GM12801 (cell line): ENCODE measurements around the gene SNX5.

Source experiments
- TF ChIP-seq, protein P1 (sequence below): IDR thresholded peaks from one replicate; pipeline ENCODE4 v1.5.1; 2011; ENCODE audit warnings: control low read depth; ENCODE audit not compliant: insufficient read length; ENCODE audit errors: extremely low read depth

SNX5 gene

DNA sequence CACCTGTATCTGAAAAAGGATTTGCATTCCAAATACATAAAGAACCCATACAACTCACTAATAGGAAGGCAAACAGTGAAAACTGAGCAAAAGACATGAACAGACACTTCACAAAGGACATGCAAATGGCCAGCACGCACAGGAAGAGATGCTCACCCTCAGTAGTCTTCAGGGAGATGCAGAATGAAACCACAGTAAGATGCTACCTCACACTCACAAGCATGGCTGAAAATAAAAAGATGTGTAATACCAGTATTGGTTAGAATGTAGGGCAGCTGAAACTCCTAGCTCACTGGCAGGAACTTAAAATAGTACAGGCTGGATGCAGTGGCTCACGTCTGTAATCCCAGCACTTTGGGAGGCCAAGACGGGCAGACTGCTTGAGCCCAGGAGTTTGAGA is 64.6 kb downstream of the SNX5 start:
- TF ChIP-seq, protein P1, sequence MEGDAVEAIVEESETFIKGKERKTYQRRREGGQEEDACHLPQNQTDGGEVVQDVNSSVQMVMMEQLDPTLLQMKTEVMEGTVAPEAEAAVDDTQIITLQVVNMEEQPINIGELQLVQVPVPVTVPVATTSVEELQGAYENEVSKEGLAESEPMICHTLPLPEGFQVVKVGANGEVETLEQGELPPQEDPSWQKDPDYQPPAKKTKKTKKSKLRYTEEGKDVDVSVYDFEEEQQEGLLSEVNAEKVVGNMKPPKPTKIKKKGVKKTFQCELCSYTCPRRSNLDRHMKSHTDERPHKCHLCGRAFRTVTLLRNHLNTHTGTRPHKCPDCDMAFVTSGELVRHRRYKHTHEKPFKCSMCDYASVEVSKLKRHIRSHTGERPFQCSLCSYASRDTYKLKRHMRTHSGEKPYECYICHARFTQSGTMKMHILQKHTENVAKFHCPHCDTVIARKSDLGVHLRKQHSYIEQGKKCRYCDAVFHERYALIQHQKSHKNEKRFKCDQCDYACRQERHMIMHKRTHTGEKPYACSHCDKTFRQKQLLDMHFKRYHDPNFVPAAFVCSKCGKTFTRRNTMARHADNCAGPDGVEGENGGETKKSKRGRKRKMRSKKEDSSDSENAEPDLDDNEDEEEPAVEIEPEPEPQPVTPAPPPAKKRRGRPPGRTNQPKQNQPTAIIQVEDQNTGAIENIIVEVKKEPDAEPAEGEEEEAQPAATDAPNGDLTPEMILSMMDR, result no peak

DNA sequence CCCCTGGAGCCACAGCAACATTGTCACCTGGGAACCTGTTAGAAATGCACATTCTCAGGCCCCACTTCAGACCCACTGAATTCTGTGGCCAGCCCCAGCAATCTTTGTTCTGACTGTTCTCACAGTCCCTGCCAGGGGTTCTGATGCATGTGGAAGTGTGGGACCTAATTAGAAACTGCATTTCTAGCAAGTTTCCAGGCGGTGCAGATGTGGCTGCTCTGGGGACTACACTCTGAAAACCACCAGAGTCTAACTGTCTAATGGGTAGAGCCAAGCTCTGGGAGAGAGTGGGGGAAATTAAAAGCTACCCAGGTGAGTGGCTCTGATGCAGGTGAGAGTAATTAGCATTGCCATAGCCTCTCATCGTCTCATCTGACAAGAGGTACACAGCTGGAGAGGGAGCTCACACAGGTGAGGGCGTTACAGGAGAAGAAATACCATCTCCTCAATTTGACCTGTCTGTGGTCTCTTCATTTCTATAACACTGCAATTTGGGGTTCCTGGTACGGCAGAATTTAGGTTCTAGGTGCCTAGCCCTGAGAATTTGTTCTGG is 66.0 kb downstream of the SNX5 start:
- TF ChIP-seq, protein P1, result no peak

DNA sequence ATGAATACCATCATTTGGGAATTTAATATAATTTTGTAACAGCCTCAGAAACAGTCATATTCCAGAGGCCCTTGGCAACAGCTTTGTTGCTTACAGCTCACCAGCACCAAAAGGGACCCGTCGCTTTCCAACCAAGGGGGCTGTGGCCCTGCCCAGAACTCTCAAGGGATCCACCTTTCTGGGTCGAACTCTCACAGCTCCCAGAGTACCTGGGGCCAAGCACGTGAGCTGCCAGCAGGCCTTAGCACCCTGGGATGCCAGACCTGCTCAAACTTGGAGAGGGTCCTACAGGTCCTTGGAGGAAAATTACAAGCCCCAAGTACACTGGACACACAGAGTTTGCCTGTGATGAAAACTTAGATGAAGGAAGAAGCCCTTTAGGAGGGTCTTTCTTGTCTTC is 66.6 kb downstream of the SNX5 start:
- TF ChIP-seq, protein P1, result no peak

DNA sequence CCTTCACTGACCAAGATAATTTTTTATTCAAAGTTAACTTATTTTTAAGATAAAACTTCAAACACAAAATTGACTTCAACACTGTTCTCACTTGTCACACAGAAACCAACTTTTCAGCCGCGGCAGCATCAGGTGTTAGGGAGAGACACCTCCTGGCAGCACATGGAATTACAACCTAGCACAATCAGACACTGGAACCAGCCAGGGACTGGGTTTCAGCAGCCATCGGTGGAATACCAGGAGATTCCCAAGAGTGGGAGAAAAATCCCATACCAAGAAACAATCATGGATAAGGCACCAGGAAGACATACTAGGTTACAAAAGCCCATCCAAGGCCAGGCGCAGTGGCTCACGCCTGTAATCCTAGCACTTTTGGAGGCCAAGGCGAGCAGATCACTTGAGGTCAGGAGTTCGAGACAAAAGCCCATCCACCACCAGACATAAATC is 70.0 kb downstream of the SNX5 start:
- TF ChIP-seq, protein P1, result peak; percentile 80

DNA sequence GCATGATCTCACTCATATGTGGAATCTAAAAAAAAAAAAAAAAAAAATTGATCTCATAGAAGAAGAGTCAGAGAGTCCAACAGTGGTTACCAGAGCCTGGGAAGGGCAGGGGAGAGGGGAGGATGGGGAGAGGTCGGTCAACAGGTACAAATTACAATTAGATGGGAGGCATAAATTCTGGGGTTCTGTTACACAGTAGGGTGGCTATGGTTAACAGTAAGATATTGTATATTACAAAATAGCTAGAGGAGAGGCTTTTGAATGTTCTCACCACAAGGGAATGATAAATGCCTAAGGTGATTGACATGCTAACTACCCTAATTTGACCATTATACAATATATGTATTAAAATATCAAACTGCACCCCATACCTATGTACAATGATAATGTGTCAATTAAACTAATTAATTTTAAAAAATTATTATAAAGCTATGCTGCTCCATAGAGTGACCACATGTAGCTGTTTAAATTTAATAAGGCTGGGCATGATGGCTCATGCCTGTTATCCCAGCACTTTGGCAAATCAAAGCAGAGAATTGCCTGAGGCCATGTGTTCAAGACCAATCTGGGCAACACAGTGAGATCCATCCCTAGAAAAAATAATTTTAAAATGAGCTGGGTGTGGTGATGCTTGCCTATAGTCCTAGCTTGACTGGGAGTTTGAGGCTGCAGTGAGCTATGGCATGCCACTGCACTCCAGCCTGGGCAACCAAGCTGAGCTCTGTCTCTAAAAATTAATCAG is 70.9 kb downstream of the SNX5 start:
- TF ChIP-seq, protein P1, result no peak

DNA sequence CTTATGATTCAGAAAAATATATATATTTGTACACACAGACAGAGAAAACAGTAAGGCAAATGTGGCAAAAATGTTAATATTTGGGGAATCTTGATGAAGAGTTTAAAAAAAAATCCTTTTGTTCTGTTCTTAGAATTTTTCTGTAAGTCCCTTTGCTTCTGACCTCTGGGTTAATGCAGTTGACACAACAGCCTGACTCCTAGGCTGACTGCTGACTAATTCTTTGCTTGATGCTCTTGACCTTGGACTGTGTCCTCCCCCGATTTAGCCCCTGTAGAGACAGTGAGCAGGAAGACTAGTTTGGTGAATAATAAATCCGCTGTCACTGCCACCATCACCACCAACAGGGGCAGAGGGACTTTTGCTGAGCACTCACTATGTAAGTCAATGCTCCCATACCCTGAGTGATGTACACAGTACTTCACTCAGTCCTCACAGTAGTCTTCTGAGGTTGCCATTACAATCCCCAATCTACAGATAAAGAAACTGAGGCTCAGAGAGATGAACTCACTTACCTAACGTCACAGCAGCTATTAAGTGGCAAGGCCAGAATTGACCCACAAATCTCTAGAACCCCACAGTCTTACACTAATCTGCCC is 71.7 kb downstream of the SNX5 start:
- TF ChIP-seq, protein P1, result no peak

DNA sequence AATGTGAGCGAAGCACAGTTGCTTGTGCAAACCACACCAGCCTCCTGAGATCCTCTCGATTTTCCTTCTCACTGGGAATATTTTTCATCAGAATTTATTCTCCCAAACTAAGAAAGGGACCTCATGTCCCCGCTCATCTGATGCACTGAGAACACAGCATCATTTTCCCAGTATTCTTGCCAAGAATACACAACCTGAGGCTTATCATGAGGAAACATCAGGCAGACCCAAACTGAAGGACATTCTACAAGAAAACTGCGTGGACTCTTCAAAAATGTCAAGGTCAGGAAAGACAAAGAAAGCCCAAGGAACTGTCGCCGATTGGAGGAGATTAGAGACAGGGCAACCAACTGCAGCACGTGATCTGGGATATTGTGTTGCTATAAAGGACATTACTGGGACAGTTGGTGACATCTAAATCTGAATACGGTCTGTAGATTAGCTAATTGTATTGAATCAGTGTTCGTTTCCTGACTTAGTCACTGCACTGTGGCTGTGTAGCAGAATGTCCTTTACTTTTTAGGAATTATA is 72.3 kb downstream of the SNX5 start:
- TF ChIP-seq, protein P1, result no peak
